ENCODE results near the gene SLC27A2.
"Not testable (repeated sequence)": the region's sequence is repeated elsewhere in the genome, so short reads cannot be mapped to it uniquely, and the experiment has no call there.

DNA sequence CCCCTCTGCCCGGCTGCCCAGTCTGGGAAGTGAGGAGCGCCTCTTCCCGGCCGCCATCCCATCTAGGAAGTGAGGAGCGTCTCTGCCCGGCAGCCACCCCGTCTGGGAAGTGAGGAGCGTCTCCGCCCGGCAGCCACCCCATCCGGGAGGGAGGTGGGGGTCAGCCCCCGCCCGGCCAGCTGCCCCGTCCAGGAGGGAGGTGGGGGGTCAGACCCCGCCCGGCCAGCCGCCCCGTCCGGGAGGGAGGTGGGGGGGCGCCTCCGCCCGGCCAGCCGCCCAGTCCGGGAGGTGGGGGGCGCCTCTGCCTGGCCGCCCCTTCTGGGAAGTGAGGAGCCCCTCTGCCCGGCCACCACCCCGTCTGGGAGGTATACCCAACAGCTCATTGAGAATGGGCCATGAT, 23.8 kb upstream of the SLC27A2 start:
- TF ChIP-seq SREBF2 (IDR thresholded peaks at IDR 0.05; ENCODE audit: low read length); BACH1 (IDR thresholded peaks at IDR 0.05; ENCODE audit: borderline replicate concordance); POLR2AphosphoS5 (IDR thresholded peaks at IDR 0.05; ENCODE audit: low read length); EZH2 (IDR thresholded peaks at IDR 0.05; ENCODE audit: borderline replicate concordance, control insufficient read depth, low read depth, low read length); ZNF274 (IDR thresholded peaks at IDR 0.05; ENCODE audit: insufficient read depth, insufficient read length); MYC (IDR thresholded peaks at IDR 0.05; ENCODE audit: insufficient read depth, insufficient read length, insufficient replicate concordance, low read length, severe bottlenecking): not testable (repeated sequence)
- TF ChIP-seq, protein P1, sequence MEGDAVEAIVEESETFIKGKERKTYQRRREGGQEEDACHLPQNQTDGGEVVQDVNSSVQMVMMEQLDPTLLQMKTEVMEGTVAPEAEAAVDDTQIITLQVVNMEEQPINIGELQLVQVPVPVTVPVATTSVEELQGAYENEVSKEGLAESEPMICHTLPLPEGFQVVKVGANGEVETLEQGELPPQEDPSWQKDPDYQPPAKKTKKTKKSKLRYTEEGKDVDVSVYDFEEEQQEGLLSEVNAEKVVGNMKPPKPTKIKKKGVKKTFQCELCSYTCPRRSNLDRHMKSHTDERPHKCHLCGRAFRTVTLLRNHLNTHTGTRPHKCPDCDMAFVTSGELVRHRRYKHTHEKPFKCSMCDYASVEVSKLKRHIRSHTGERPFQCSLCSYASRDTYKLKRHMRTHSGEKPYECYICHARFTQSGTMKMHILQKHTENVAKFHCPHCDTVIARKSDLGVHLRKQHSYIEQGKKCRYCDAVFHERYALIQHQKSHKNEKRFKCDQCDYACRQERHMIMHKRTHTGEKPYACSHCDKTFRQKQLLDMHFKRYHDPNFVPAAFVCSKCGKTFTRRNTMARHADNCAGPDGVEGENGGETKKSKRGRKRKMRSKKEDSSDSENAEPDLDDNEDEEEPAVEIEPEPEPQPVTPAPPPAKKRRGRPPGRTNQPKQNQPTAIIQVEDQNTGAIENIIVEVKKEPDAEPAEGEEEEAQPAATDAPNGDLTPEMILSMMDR (IDR thresholded peaks at IDR 0.05 in 2 of 3, conservative IDR thresholded peaks at IDR 0.05 in 1 of 3; ENCODE audit: control insufficient read depth in 2 of 3, extremely low read depth in 1 of 3, insufficient read depth in 1 of 3, low read depth in 3 of 3, low read length in 3 of 3), result not testable (repeated sequence)
- TF ChIP-seq, protein P2, sequence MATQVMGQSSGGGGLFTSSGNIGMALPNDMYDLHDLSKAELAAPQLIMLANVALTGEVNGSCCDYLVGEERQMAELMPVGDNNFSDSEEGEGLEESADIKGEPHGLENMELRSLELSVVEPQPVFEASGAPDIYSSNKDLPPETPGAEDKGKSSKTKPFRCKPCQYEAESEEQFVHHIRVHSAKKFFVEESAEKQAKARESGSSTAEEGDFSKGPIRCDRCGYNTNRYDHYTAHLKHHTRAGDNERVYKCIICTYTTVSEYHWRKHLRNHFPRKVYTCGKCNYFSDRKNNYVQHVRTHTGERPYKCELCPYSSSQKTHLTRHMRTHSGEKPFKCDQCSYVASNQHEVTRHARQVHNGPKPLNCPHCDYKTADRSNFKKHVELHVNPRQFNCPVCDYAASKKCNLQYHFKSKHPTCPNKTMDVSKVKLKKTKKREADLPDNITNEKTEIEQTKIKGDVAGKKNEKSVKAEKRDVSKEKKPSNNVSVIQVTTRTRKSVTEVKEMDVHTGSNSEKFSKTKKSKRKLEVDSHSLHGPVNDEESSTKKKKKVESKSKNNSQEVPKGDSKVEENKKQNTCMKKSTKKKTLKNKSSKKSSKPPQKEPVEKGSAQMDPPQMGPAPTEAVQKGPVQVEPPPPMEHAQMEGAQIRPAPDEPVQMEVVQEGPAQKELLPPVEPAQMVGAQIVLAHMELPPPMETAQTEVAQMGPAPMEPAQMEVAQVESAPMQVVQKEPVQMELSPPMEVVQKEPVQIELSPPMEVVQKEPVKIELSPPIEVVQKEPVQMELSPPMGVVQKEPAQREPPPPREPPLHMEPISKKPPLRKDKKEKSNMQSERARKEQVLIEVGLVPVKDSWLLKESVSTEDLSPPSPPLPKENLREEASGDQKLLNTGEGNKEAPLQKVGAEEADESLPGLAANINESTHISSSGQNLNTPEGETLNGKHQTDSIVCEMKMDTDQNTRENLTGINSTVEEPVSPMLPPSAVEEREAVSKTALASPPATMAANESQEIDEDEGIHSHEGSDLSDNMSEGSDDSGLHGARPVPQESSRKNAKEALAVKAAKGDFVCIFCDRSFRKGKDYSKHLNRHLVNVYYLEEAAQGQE (IDR thresholded peaks at IDR 0.05; ENCODE audit: low read depth, low read length), result not testable (repeated sequence)

Measured in GM12878 (cell line).